NCI-H748 (cell line): ENCODE results near the gene CYBA.

Experiments
- DNase-seq: peaks from one replicate; lab custom pipeline; 2025; ENCODE audit not compliant: unreplicated experiment; lab: John Stamatoyannopoulos, UW

Gene CYBA

GRCh38 chr16:88595101-88595500 is 55.8 kb downstream of the CYBA start:
- no peak for DNase-seq

GRCh38 chr16:88593910-88594309 is 56.9 kb downstream of the CYBA start:
- DNase-seq, result no peak

- DNase-seq, result no peak
Observed at GRCh38 chr16:88593489-88593888, 57.4 kb downstream of the CYBA start.
